Aorta (tissue), 5 donors: ENCODE results near the gene HUWE1. TPM values are rescaled to one million over a fixed set of nuclear protein-coding genes. Genes with fewer than 3 reads are reported as not detected.
"Not testable (repeated sequence)": the region's sequence is repeated elsewhere in the genome, so short reads cannot be mapped to it uniquely, and the experiment has no call there.

ENCODE experiments used
- ATAC-seq: fragments of 200-7000 bp; cut with Tn5 transposase; one replicate; pipeline ENCODE4 v1.9.1; 2022; ENCODE audit warnings: moderate library complexity; ENCODE audit not compliant: low FRiP score
- DNase-seq, 2 donors: peaks; one replicate each; pipeline ENCODE4 v3.0.0-alpha.2; 2020
- H3K27ac ChIP-seq, 2 donors: one replicate each; pipeline ENCODE4 v1.5.1; 2013; ENCODE audit warnings: low read length in 2 of 2, mild to moderate bottlenecking in 2 of 2, moderate library complexity in 2 of 2, control low read depth in 1 of 2, inconsistent platforms in 1 of 2, low read depth in 1 of 2
- H3K27me3 ChIP-seq, 2 donors: one replicate each; pipeline ENCODE4 v1.6.1; 2013; ENCODE audit warnings: control low read depth in 1 of 2, low read length in 1 of 2, mild to moderate bottlenecking in 1 of 2, moderate library complexity in 1 of 2; ENCODE audit not compliant: insufficient read depth in 2 of 2, control insufficient read depth in 1 of 2
- H3K36me3 ChIP-seq, 2 donors: one replicate each; pipeline ENCODE4 v1.6.1; 2013; ENCODE audit warnings: control low read depth in 1 of 2, low read length in 1 of 2, mild to moderate bottlenecking in 1 of 2; ENCODE audit not compliant: insufficient read depth in 2 of 2, control insufficient read depth in 1 of 2
- H3K4me1 ChIP-seq, 2 donors: one replicate each; pipeline ENCODE4 v1.6.1; 2013; ENCODE audit warnings: low read length in 2 of 2, control low read depth in 1 of 2, mild to moderate bottlenecking in 1 of 2, moderate library complexity in 1 of 2; ENCODE audit not compliant: insufficient read depth in 2 of 2, control insufficient read depth in 1 of 2
- H3K4me3 ChIP-seq, 2 donors: one replicate each; pipeline ENCODE4 v1.5.1; 2013; ENCODE audit warnings: low read length in 2 of 2, control low read depth in 1 of 2, mild to moderate bottlenecking in 1 of 2
- H3K9me3 ChIP-seq: one replicate; pipeline ENCODE4 v1.6.1; 2013; ENCODE audit warnings: mild to moderate bottlenecking, low read length; ENCODE audit not compliant: control insufficient read depth
- WGBS, 2 donors: extraction: QIAGEN DNeasy Blood & Tissue Kit; methylation state at CpG; one replicate each; pipeline ENCODE4 v1.1.7; 2013; 5-methylcytosine and 5-hydroxymethylcytosine counted together
- intact Hi-C, 2 donors: fragments of 100-400 bp; cut with DNase I; formaldehyde crosslinking; loops; one replicate each; pipeline versions ENCODE4 v1.14.2 to v1.15.0; 2022
- polyA plus RNA-seq, 2 donors: library from polyadenylated mRNA; stranded (reverse); fragments of 200-250 nt; gene quantifications; one replicate each; pipeline ENCODE4 v1.2.3, GENCODE V29; 2013
- total RNA-seq, 2 donors: library from RNA; stranded (reverse); fragmentation: NEBNext Ultra II Directional; extraction: Animal tissue kit (Norgen Biotek cat#: 25700); gene quantifications; one replicate each; pipeline ENCODE4 v1.2.1, GENCODE V29; 2021
- donor health status: healthy with polysubstance abuse.
- donor health status: Bipolar disorder and iron deficiency.
- donor health status: DM: no; HTN: no; CAD: no.
- donor health status: DM: no; HTN: no; CAD: no.
- donor health status: DM: yes; HTN: yes; CAD: no.

The HUWE1 gene
- total and polyA plus RNA-seq, 4 donors: 22.5 to 196 (median 110) TPM

- no peaks in the 10 kb centered on the region for H3K27me3 ChIP-seq
- no peak overlapping the region for H3K4me3 ChIP-seq
- no peaks in the 10 kb centered on the region for H3K4me1 ChIP-seq
- ATAC-seq (no peak), DNase-seq (no peak)
- intact Hi-C loops: no loop called here
- H3K9me3 ChIP-seq: no peaks in the 10 kb centered on the region
- WGBS, 2 donors: 80 to 94% methylated on average over 9 of the region's 9 CpGs
- H3K36me3 ChIP-seq: peaks cover 0 to 7% of the 10 kb centered on the region in 2 donors
- no peak overlapping the region for H3K27ac ChIP-seq
These were observed 141.6 kb downstream of the HUWE1 start for GRCh38 chrX:53544936-53545335.

- ATAC-seq (no peak), DNase-seq (no peak)
- H3K4me3 ChIP-seq: no peak overlapping the region
- peaks cover 0 to 17% of the 10 kb centered on the region in 2 donors for H3K36me3 ChIP-seq
- H3K27ac ChIP-seq: no peak overlapping the region
- 68 to 78% methylated on average over 8 of the region's 8 CpGs for WGBS, 2 donors
- H3K4me1 ChIP-seq: no peaks in the 10 kb centered on the region
- H3K27me3 ChIP-seq: no peaks in the 10 kb centered on the region
- no peaks in the 10 kb centered on the region for H3K9me3 ChIP-seq
- intact Hi-C loops: no loop called here
These were observed 147.7 kb downstream of the HUWE1 start for GRCh38 chrX:53538781-53539180.

GRCh38 chrX:53531255-53531966, 155.1 kb downstream of the HUWE1 start:
- H3K9me3 ChIP-seq, H3K36me3 ChIP-seq, H3K4me3 ChIP-seq, intact Hi-C loops, DNase-seq, H3K4me1 ChIP-seq, H3K27ac ChIP-seq, ATAC-seq, H3K27me3 ChIP-seq: not testable (repeated sequence)
- WGBS, 2 donors: 80% methylated on average over 21 of the region's 21 CpGs

GRCh38 chrX:53526999-53527398, 159.5 kb downstream of the HUWE1 start:
- intact Hi-C loops: no loop called here
- Histone ChIP-seq H3K36me3 (no peaks in the 10 kb centered on the region), H3K27me3 (no peaks in the 10 kb centered on the region), H3K4me1 (no peaks in the 10 kb centered on the region), H3K4me3 (no peak overlapping the region), H3K9me3 (no peaks in the 10 kb centered on the region), H3K27ac (no peak overlapping the region)
- DNase-seq (no peak), ATAC-seq (no peak)

GRCh38 chrX:53511322-53511721, 175.2 kb downstream of the HUWE1 start:
- DNase-seq (no peak), ATAC-seq (no peak)
- Histone ChIP-seq H3K4me1 (no peaks in the 10 kb centered on the region), H3K36me3 (no peaks in the 10 kb centered on the region), H3K9me3 (no peaks in the 10 kb centered on the region), H3K27me3 (no peaks in the 10 kb centered on the region), H3K4me3 (no peak overlapping the region), H3K27ac (no peak overlapping the region)
- intact Hi-C loops: no loop called here
- WGBS, 2 donors: 89 to 96% methylated on average over 2 of the region's 2 CpGs

GRCh38 chrX:53504035-53504434, 182.5 kb downstream of the HUWE1 start:
- ATAC-seq, H3K9me3 ChIP-seq: not testable (repeated sequence)
- WGBS, 2 donors: 87 to 92% methylated on average over 17 to 28 of the region's 28 CpGs

GRCh38 chrX:53494436-53494835, 192.1 kb downstream of the HUWE1 start:
- intact Hi-C loops: no loop called here

More at GRCh38 chrX:53504035-53504434, 182.5 kb downstream of the HUWE1 start:
- H3K27ac ChIP-seq, H3K36me3 ChIP-seq, DNase-seq, H3K4me1 ChIP-seq, H3K4me3 ChIP-seq, H3K27me3 ChIP-seq, intact Hi-C loops: not testable (repeated sequence)

GRCh38 chrX:53486285-53486684, 200.2 kb downstream of the HUWE1 start:
- no peak for ATAC-seq
- intact Hi-C loops: no loop called here
- no peak overlapping the region for H3K4me3 ChIP-seq
- H3K9me3 ChIP-seq: no peaks in the 10 kb centered on the region
- H3K27ac ChIP-seq: no peak overlapping the region
- no peaks in the 10 kb centered on the region for H3K4me1 ChIP-seq
- no peaks in the 10 kb centered on the region for H3K36me3 ChIP-seq
- no peak for DNase-seq
- no peaks in the 10 kb centered on the region for H3K27me3 ChIP-seq

More at GRCh38 chrX:53494436-53494835, 192.1 kb downstream of the HUWE1 start:
- DNase-seq: no peak
- no peak for ATAC-seq
- Histone ChIP-seq H3K27ac (no peak overlapping the region), H3K27me3 (no peaks in the 10 kb centered on the region), H3K36me3 (no peaks in the 10 kb centered on the region), H3K4me3 (no peak overlapping the region), H3K4me1 (no peaks in the 10 kb centered on the region), H3K9me3 (no peaks in the 10 kb centered on the region)

- no peak overlapping the region for H3K4me3 ChIP-seq
- ATAC-seq (no peak), DNase-seq (no peak)
- intact Hi-C loops: no loop called here
- no peaks in the 10 kb centered on the region for H3K4me1 ChIP-seq
- H3K27me3 ChIP-seq: no peaks in the 10 kb centered on the region
- H3K27ac ChIP-seq: no peak overlapping the region
- no peaks in the 10 kb centered on the region for H3K36me3 ChIP-seq
- no peaks in the 10 kb centered on the region for H3K9me3 ChIP-seq
- WGBS, 2 donors: 91% methylated on average over 2 of the region's 2 CpGs
These were observed 202.6 kb downstream of the HUWE1 start for GRCh38 chrX:53483838-53484405.
